Nephron (organoid): ENCODE results near the gene RBMS1.
A peak's percentile ranks its signal among the peaks of the same experiment; 100 is the strongest.
"Not testable (repeated sequence)": the region's sequence is repeated elsewhere in the genome, so short reads cannot be mapped to it uniquely, and the experiment has no call there.

Source experiments
- H3K27ac Mint-ChIP-seq, 3 experiments: 2 replicates each; pipeline ENCODE4 v1.8.0; 2020; ENCODE audit warnings: mixed read lengths in 3 of 3, mild to moderate bottlenecking in 2 of 3, moderate library complexity in 1 of 3
- H3K27me3 Mint-ChIP-seq: 2 replicates; pipeline ENCODE4 v1.8.0; 2021; ENCODE audit warnings: low read depth, mild to moderate bottlenecking, moderate library complexity, mixed read lengths
- H3K36me3 Mint-ChIP-seq: 2 replicates; pipeline ENCODE4 v1.8.0; 2020; ENCODE audit warnings: low read depth, mixed read lengths
- H3K4me1 Mint-ChIP-seq: 2 replicates; pipeline ENCODE4 v1.8.0; 2020; ENCODE audit warnings: mixed read lengths
- H3K4me3 Mint-ChIP-seq, 3 experiments: 2 replicates each; pipeline ENCODE4 v1.8.0; 2020; ENCODE audit warnings: mild to moderate bottlenecking in 3 of 3, mixed read lengths in 3 of 3, moderate library complexity in 2 of 3
- H3K9me3 Mint-ChIP-seq: 2 replicates; pipeline ENCODE4 v1.8.0; 2020; ENCODE audit warnings: mixed read lengths
- TF ChIP-seq, protein P1 (sequence below), 3 experiments: fragments of 200-600 bp; sonication (generic); IDR thresholded peaks; one replicate each; pipeline ENCODE4 v1.5.0; 2021; ENCODE audit warnings: antibody characterized with exemption in 3 of 3; ENCODE audit not compliant: unreplicated experiment in 3 of 3

RBMS1 gene

DNA sequence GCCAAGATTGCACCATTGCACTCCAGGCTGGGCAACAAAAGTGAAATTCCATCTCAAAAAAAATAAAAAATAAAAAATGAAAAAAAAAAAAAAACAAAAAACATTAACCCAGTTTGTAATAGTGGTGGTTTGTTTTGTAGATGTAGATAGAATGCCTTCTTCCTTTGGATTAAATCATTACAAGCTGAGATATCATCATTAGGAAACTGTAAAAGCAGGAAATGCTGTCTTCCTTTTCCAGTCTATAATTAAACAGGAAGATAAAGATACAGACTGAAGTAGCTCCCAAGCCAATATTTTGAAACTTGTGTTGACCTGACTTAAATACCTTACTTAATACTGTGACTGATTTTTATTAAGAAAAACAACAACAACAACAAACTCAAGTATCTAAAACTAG, 43.1 kb downstream of the RBMS1 start:
- no peak overlapping the region for H3K4me3 Mint-ChIP-seq
- H3K27ac Mint-ChIP-seq, result no peak overlapping the region
- no peaks in the 10 kb centered on the region for H3K27me3 Mint-ChIP-seq
- peaks cover 44% of the 10 kb centered on the region for H3K36me3 Mint-ChIP-seq
- H3K4me1 Mint-ChIP-seq, result peaks cover 6% of the 10 kb centered on the region
- TF ChIP-seq, protein P1, sequence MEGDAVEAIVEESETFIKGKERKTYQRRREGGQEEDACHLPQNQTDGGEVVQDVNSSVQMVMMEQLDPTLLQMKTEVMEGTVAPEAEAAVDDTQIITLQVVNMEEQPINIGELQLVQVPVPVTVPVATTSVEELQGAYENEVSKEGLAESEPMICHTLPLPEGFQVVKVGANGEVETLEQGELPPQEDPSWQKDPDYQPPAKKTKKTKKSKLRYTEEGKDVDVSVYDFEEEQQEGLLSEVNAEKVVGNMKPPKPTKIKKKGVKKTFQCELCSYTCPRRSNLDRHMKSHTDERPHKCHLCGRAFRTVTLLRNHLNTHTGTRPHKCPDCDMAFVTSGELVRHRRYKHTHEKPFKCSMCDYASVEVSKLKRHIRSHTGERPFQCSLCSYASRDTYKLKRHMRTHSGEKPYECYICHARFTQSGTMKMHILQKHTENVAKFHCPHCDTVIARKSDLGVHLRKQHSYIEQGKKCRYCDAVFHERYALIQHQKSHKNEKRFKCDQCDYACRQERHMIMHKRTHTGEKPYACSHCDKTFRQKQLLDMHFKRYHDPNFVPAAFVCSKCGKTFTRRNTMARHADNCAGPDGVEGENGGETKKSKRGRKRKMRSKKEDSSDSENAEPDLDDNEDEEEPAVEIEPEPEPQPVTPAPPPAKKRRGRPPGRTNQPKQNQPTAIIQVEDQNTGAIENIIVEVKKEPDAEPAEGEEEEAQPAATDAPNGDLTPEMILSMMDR (IDR thresholded peaks at IDR 0.05; ENCODE audit: unreplicated experiment in 3 of 3), result no peak
- H3K9me3 Mint-ChIP-seq, result peaks cover 9% of the 10 kb centered on the region

GRCh38 chr2:160448821-160449220, 44.8 kb downstream of the RBMS1 start:
- H3K27me3 Mint-ChIP-seq, H3K27ac Mint-ChIP-seq, H3K4me3 Mint-ChIP-seq, H3K4me1 Mint-ChIP-seq: not testable (repeated sequence)
- Mint-ChIP-seq H3K9me3 (peaks cover 13% of the 10 kb centered on the region), H3K36me3 (peaks cover 50% of the 10 kb centered on the region)

DNA sequence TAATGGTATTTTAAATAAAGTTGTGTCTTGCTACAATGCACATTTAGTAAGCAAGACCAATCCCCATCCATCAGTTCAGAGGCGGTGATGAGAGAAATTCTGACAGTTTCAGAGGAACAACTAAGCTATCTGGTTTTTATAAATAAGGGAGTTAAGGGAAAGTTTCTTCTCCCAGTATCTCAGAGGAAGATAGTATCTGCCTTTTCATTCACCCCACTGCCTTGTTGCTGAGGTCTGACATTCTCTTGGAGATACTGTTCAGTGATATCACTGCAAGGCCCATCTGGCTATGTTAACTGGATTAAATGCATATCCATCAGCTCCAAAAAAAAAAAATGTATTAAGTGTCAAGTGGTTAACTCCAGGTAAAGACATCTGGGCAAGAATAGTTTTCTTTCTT, 47.9 kb downstream of the RBMS1 start:
- TF ChIP-seq, protein P1 (IDR thresholded peaks at IDR 0.05; ENCODE audit: unreplicated experiment in 3 of 3), result no peak
- peak overlapping the region in 2 of 3 experiments; percentile 2 to 7 for H3K27ac Mint-ChIP-seq
- peaks cover 73% of the 10 kb centered on the region for H3K36me3 Mint-ChIP-seq
- H3K27me3 Mint-ChIP-seq, result no peaks in the 10 kb centered on the region
- H3K9me3 Mint-ChIP-seq, result peaks cover 13% of the 10 kb centered on the region
- no peak overlapping the region for H3K4me3 Mint-ChIP-seq
- no peaks in the 10 kb centered on the region for H3K4me1 Mint-ChIP-seq

DNA sequence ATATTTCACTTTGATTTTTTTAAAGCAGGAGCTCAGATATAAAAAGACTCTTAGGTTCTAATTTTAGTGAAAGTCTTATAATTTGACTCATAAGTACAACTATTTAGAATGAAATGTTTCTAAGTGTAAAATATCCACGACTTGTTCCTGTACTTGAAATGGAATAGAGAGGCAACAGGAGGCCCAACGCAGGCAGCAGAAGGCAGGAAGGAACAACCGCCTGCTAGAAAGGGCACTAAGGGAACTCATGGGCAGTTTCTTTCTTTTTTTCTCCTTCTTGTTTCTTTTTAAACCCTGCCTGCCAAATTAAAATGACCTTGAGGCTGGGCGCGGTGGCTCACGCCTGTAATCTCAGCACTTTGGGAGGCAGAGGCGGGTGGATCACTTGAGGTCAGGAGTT, 51.0 kb downstream of the RBMS1 start:
- H3K36me3 Mint-ChIP-seq, result peaks cover 76% of the 10 kb centered on the region
- TF ChIP-seq, protein P1 (IDR thresholded peaks at IDR 0.05; ENCODE audit: unreplicated experiment in 3 of 3), result no peak
- H3K9me3 Mint-ChIP-seq, result peaks cover 18% of the 10 kb centered on the region
- H3K4me3 Mint-ChIP-seq, result no peak overlapping the region
- H3K4me1 Mint-ChIP-seq, result no peaks in the 10 kb centered on the region
- H3K27ac Mint-ChIP-seq, result no peak overlapping the region
- no peaks in the 10 kb centered on the region for H3K27me3 Mint-ChIP-seq

GRCh38 chr2:160440888-160441287, 52.7 kb downstream of the RBMS1 start:
- Mint-ChIP-seq H3K4me3 (no peak overlapping the region), H3K9me3 (peaks cover 18% of the 10 kb centered on the region), H3K36me3 (peaks cover 72% of the 10 kb centered on the region), H3K27ac (no peak overlapping the region), H3K4me1 (no peaks in the 10 kb centered on the region), H3K27me3 (no peaks in the 10 kb centered on the region)
- TF ChIP-seq, protein P1 (IDR thresholded peaks at IDR 0.05; ENCODE audit: unreplicated experiment in 3 of 3), result no peak

- peaks cover 60% of the 10 kb centered on the region for H3K36me3 Mint-ChIP-seq
- H3K9me3 Mint-ChIP-seq, result peaks cover 14% of the 10 kb centered on the region
- H3K27me3 Mint-ChIP-seq, result not testable (repeated sequence)
These were observed 54.6 kb downstream of the RBMS1 start for GRCh38 chr2:160439038-160439437.

DNA sequence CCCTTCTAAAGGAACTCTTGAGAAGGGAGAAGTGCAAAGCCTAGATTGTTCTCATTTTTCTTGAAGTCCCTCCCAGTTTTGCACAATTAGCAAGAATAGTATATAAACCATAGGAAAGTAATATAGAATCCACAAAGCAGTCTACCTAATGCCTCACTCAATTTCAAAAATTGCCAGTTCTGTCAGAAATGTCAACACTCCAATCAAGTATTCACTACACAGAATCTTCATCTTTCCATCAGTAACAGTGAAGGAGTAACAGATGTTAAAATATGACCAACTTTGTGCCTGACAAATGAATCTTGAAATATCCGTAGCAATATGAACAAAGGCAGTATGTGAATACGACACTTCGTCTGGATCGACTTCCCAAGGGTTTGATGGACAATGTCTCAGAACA, 56.3 kb downstream of the RBMS1 start:
- no peaks in the 10 kb centered on the region for H3K27me3 Mint-ChIP-seq

More at GRCh38 chr2:160439038-160439437, 54.6 kb downstream of the RBMS1 start:
- H3K4me3 Mint-ChIP-seq, H3K27ac Mint-ChIP-seq, H3K4me1 Mint-ChIP-seq: not testable (repeated sequence)

More for the DNA sequence above, 56.3 kb downstream of the RBMS1 start:
- Mint-ChIP-seq H3K36me3 (peaks cover 50% of the 10 kb centered on the region), H3K4me1 (peaks cover 11% of the 10 kb centered on the region), H3K9me3 (peaks cover 14% of the 10 kb centered on the region), H3K4me3 (no peak overlapping the region), H3K27ac (peak overlapping the region in 1 of 3 experiments; percentile 43)
- TF ChIP-seq, protein P1 (IDR thresholded peaks at IDR 0.05; ENCODE audit: unreplicated experiment in 3 of 3), result no peak
